ENCODE data around the gene TSACC. TPM values are rescaled to one million over a fixed set of nuclear protein-coding genes. Genes with fewer than 3 reads are reported as not detected.
"Not testable (repeated sequence)": the region's sequence is repeated elsewhere in the genome, so short reads cannot be mapped to it uniquely, and the experiment has no call there.

Gene TSACC
- total and polyA plus RNA-seq, 9 of the 15 experiments (the other 6 are each of a cell fraction or from before 2014, with no cell fraction given) = 0.45 to 7.4 (median 2.6) TPM

DNA sequence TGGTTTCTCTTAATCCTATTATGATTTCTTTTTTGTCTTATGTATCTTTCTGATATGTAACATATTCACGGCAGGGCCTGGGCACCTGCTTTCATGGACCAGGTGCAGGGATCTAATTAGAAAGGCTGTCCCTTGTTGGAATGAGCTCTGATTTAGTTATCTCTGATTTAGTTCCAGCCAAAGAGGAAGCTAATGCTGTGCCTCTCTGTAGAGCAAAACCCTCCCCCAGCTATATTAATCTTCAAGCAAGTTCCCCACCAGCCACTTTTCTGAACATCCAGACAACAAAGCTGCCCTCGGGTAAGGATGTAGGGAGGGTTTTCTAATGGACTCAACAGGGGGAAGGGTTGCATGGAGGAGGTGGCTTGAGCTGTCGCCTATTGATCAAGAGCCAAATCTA is 6.1 kb downstream of the TSACC start (continued):
- TF ChIP-seq, protein P1, sequence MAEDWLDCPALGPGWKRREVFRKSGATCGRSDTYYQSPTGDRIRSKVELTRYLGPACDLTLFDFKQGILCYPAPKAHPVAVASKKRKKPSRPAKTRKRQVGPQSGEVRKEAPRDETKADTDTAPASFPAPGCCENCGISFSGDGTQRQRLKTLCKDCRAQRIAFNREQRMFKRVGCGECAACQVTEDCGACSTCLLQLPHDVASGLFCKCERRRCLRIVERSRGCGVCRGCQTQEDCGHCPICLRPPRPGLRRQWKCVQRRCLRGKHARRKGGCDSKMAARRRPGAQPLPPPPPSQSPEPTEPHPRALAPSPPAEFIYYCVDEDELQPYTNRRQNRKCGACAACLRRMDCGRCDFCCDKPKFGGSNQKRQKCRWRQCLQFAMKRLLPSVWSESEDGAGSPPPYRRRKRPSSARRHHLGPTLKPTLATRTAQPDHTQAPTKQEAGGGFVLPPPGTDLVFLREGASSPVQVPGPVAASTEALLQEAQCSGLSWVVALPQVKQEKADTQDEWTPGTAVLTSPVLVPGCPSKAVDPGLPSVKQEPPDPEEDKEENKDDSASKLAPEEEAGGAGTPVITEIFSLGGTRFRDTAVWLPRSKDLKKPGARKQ (CRISPR knock-in tag; IDR thresholded peaks at IDR 0.05) = no peak

DNA sequence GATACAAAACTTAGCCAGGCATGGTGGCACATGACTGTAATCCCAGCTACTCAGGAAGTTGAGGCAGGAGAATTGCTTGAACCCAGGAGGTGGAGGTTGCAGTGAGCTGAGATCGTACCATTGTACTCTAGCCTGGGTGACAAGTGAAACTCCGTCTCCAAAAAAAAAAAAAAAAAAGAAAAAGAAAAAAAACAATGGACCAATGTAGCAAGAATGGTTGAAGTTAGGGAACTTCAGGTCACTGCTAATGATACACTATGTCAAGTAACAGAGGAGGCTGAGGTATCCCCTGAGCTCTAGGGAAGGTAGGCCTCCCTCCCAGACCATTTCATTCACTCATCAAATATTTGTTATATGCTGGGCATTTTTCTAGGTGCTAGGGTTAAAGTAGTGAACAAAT is 7.7 kb downstream of the TSACC start:
- FAIRE-seq; H3K9me3 ChIP-seq (replicated peaks; ENCODE audit: control insufficient read depth, insufficient read depth, low read depth, low read length); ATAC-seq; in situ Hi-C loops (cut with MboI); H3K36me3 ChIP-seq (ENCODE audit: control insufficient read depth, insufficient read depth, low read length); H3K79me2 ChIP-seq (ENCODE audit: control insufficient read depth, insufficient read depth, low read length); H2AFZ ChIP-seq (ENCODE audit: low read depth, low read length); BruUV-seq (replicated peaks); intact Hi-C loops (cut with micrococcal nuclease); DNase-seq (ENCODE audit: extremely low read depth in 1 of 4, low spot score in 3 of 4); H3K9me1 ChIP-seq (ENCODE audit: control insufficient read depth, insufficient read depth, low read length); H3K4me2 ChIP-seq (ENCODE audit: insufficient read depth, low read length); H3K9ac ChIP-seq (ENCODE audit: insufficient read depth in 1 of 2, low read depth in 2 of 2, low read length in 2 of 2); H3K4me3 ChIP-seq; H4K20me1 ChIP-seq (replicated peaks; ENCODE audit: control insufficient read depth, insufficient read depth, low read length); H3K27me3 ChIP-seq (ENCODE audit: control insufficient read depth in 2 of 2, insufficient read depth in 2 of 2, low read length in 2 of 2); H3K27ac ChIP-seq (ENCODE audit: extremely low read depth, low read depth, low read length); H3K4me1 ChIP-seq (replicated peaks in 1 of 2; ENCODE audit: control insufficient read depth in 2 of 2, insufficient read depth in 2 of 2, low read length in 2 of 2); CTCF ChIA-PET (ENCODE audit: low intra/inter-chr PET ratio): not testable (repeated sequence)
- WGBS (ENCODE audit: insufficient coverage, low coverage, missing lambda C conversion rate) = 33% methylated on average over 1 of the region's 2 CpGs
- POLR2A ChIA-PET = interaction anchor here (0.9 kb wide), 1 partner anchor 193 kb away, joined by 3 read pairs; no protein-coding TSS in a partner anchor
- TF ChIP-seq, protein P2, sequence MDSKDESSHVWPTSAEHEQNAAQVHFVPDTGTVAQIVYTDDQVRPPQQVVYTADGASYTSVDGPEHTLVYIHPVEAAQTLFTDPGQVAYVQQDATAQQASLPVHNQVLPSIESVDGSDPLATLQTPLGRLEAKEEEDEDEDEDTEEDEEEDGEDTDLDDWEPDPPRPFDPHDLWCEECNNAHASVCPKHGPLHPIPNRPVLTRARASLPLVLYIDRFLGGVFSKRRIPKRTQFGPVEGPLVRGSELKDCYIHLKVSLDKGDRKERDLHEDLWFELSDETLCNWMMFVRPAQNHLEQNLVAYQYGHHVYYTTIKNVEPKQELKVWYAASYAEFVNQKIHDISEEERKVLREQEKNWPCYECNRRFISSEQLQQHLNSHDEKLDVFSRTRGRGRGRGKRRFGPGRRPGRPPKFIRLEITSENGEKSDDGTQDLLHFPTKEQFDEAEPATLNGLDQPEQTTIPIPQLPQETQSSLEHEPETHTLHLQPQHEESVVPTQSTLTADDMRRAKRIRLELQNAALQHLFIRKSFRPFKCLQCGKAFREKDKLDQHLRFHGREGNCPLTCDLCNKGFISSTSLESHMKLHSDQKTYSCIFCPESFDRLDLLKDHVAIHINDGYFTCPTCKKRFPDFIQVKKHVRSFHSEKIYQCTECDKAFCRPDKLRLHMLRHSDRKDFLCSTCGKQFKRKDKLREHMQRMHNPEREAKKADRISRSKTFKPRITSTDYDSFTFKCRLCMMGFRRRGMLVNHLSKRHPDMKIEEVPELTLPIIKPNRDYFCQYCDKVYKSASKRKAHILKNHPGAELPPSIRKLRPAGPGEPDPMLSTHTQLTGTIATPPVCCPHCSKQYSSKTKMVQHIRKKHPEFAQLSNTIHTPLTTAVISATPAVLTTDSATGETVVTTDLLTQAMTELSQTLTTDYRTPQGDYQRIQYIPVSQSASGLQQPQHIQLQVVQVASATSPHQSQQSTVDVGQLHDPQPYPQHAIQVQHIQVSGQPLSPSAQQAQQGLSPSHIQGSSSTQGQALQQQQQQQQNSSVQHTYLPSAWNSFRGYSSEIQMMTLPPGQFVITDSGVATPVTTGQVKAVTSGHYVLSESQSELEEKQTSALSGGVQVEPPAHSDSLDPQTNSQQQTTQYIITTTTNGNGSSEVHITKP (IDR thresholded peaks at IDR 0.05; ENCODE audit: partially characterized antibody) = peak; percentile 60

All from K562 (cell line).